SKM-1 (cell line): Measurements from ENCODE around the gene PIK3R6.

ENCODE experiments used
- DNase-seq: peaks from one replicate; lab custom pipeline; 2025; ENCODE audit not compliant: unreplicated experiment; lab: John Stamatoyannopoulos, UW

PIK3R6 gene

GRCh38 chr17:8754890-8755289 is 112.6 kb downstream of the PIK3R6 start:
- DNase-seq, result no peak

GRCh38 chr17:8753976-8754440 is 113.5 kb downstream of the PIK3R6 start:
- peak; percentile 1 for DNase-seq

DNA sequence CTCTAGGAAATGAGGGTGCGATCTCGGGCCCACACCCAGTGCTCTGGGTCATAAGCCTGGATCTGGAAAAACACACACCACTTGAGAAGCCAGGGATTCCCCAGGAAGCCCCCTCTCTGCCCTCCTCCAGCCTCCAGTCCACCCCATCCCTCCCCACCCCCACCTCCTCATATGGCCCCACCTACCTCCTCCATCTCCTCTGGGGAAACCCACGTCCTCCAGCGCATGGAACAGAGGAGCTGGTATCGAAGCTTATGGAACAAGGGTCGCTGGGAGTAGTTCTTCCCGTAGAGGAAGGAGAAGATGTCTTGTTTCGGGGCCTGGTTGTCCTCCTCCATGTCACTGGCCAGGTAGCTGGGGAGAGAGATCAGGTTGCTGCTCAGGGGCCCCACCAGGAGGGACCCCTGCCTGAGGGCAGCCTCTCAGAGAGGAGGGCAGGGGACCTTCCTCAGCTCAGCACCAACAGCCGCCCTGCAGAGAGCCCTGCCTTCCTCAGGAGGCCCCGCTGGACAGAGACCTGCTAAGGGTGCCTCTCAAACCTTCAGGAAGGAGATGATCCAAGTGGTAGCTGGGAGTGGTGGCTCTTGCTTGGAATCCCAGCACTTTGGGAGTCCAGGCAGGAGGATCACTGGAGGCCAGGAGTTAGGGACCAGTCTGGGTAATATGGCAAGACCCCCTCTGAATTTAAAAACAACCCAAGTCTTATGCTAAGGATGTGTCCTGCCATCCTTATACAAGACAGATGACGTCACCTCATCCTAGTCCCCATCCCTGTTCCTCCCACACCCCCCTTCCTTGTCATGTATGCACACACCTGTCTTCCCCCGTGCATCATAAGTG is 114.1 kb downstream of the PIK3R6 start:
- no peak for DNase-seq
